ENCODE results near the gene JMJD6.
"Not testable (repeated sequence)": the region's sequence is repeated elsewhere in the genome, so short reads cannot be mapped to it uniquely, and the experiment has no call there.

The JMJD6 gene

DNA sequence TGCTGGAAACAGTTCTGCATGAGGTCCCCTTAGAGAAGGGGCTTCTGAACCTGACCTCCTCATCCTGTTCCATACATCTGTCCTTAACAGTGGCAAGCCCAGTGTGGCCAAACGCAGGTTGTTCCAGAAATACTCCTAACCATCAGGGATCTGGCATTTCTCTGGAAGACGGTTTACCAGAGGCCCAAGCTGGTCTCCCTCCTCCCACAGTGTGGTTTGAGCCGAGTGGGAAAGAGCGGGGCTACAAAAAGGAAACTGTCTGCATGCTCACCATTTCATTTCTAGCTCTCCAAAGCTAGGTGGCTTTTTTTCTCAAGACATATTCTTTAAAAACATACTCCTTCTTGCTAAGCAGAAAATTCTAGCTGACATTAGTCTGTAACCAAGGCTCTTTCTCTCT, 21.6 kb downstream of the JMJD6 start:
- Mint-ChIP-seq H3K4me3 (no peak overlapping the region), H3K9me3 (no peaks in the 10 kb centered on the region), H3K36me3 (ENCODE audit: low read depth) (no peaks in the 10 kb centered on the region), H3K27me3 (ENCODE audit: low read depth) (peaks cover 11% of the 10 kb centered on the region), H3K27ac (no peak overlapping the region), H3K4me1 (ENCODE audit: low read depth) (peaks cover 2% of the 10 kb centered on the region)
- no peak for DNase-seq (ENCODE audit: low spot score)

DNA sequence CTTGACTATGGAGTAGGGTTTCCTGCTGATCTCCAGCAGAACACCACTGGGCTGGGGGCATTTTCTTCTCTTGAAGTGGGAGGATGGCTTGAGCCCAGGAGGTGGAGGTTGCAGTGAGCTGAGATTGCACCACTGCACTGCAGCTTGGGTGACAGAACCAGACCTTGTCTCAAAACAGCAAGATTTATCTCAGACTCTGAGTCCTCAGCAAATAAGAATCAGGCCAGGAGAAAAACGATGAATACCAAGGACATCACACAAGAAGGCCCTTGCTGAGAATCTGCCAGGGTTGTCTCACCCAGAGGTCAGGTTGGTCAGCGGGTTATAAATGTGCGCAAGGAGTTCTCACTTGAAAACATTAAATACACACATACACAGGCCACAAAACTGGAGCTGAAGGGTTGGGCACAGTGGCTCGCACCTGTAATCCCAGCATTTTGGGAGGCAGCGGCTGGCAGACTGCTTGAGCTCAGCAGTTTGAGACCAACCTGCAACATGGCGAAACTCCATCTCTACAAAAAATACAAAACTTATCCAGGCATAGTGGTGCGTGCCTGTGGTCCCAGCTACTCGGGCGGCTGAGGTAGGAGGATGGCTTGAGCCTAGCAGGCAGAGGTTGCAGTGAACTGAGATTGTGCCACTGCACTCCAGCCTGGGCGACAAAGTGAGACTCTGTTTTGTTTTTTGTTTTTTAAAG, 23.3 kb downstream of the JMJD6 start:
- no peak overlapping the region for H3K4me3 Mint-ChIP-seq
- no peak for DNase-seq (ENCODE audit: low spot score)
- no peaks in the 10 kb centered on the region for H3K4me1 Mint-ChIP-seq (ENCODE audit: low read depth)
- no peaks in the 10 kb centered on the region for H3K9me3 Mint-ChIP-seq
- H3K36me3 Mint-ChIP-seq (ENCODE audit: low read depth): no peaks in the 10 kb centered on the region
- H3K27ac Mint-ChIP-seq: no peak overlapping the region
- no peaks in the 10 kb centered on the region for H3K27me3 Mint-ChIP-seq (ENCODE audit: low read depth)

DNA sequence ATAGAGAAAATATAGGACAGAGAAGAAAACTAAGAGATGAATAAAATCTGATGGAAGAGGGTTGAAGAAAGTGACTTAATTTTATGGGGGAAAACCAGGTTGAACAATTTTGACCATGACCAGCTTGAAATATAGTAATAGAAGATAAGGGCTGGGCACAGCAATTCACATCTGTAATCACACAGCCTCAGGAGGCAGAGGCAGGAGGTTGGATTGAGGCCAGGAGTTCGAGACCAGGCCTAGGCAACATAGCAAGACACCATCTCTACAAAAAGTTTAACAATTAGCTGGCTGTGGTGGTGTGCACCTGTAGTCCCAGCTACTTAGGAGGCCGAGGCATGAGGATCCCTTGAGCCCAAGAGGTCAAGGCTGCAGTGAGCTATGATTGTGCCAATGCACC, 24.3 kb downstream of the JMJD6 start:
- no peak overlapping the region for H3K27ac Mint-ChIP-seq
- no peak for DNase-seq (ENCODE audit: low spot score)
- H3K4me1 Mint-ChIP-seq (ENCODE audit: low read depth): no peaks in the 10 kb centered on the region
- H3K36me3 Mint-ChIP-seq (ENCODE audit: low read depth): no peaks in the 10 kb centered on the region
- no peak overlapping the region for H3K4me3 Mint-ChIP-seq
- H3K9me3 Mint-ChIP-seq: no peaks in the 10 kb centered on the region
- peaks cover 2% of the 10 kb centered on the region for H3K27me3 Mint-ChIP-seq (ENCODE audit: low read depth)

DNA sequence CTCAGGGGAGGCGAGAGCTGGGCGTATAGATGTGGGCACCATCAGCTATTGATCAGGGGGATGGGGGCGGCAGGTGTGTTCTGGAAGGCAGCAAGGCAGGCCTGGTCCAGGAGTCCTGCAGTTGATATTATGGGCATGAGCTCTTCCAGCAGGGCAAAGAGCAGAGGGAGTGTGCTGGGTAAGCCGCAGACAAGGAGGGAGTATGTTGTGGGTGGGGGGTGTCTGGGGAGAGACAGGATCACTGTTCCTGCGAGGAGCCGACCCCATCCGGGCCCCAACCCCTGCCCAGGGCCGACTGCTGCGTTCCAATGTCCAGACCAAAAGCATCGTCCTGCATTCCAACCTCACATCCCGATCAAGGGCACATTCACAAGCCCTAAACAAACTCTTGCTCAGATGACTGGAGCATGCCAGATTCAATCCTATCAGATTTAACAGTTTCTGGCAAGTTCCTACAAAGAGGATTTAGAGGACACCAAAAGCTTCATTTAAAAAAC, 24.9 kb downstream of the JMJD6 start:
- Mint-ChIP-seq H3K27ac (no peak overlapping the region), H3K27me3 (ENCODE audit: low read depth) (peaks cover 2% of the 10 kb centered on the region), H3K4me3 (no peak overlapping the region), H3K36me3 (ENCODE audit: low read depth) (no peaks in the 10 kb centered on the region), H3K9me3 (no peaks in the 10 kb centered on the region), H3K4me1 (ENCODE audit: low read depth) (no peaks in the 10 kb centered on the region)
- DNase-seq (ENCODE audit: low spot score): no peak

DNA sequence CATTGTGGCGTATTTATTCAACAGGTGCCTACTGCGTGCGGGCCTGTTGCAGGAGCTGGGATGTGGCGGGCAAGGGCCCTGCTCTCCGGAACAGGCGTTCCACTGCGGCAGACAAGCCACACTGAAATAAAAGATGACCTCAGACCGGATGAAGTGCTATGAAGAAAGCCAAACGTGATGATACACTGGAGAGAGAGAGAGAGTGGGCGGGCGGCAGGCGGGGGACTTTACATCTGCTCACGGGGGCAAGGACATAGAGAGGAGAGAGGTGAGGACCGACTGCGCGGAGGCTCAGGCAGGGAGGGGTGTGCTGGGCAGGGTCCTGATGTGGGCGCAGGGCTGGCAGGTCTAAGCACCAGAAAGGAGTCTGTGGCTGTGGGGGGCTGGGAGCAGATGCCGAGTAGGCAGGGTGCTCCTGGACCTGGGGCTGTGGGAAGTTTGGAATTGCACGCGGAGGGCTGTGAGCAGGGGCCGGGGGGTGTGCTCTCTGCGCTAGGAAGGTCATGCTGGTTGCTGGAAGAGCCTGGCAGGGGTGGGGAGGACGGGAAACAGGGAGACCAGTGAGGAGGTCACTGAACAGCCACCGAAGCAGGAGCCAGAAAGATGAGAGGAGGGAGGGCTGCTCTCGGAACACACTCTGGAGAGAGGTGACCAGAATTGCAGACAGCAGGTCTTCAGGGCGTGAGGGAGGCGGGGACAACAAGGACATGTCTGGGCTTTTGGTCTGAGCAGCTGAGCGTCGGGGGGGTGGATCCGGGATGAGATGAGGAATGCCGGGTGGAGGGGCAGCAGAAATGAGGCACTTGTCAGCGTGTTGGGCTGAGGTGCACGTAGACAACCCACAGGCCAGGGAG, 25.6 kb downstream of the JMJD6 start:
- Mint-ChIP-seq H3K4me3 (no peak overlapping the region), H3K36me3 (ENCODE audit: low read depth) (no peaks in the 10 kb centered on the region), H3K4me1 (ENCODE audit: low read depth) (no peaks in the 10 kb centered on the region), H3K27ac (no peak overlapping the region), H3K9me3 (no peaks in the 10 kb centered on the region), H3K27me3 (ENCODE audit: low read depth) (peaks cover 2% of the 10 kb centered on the region)
- no peak for DNase-seq (ENCODE audit: low spot score)

DNA sequence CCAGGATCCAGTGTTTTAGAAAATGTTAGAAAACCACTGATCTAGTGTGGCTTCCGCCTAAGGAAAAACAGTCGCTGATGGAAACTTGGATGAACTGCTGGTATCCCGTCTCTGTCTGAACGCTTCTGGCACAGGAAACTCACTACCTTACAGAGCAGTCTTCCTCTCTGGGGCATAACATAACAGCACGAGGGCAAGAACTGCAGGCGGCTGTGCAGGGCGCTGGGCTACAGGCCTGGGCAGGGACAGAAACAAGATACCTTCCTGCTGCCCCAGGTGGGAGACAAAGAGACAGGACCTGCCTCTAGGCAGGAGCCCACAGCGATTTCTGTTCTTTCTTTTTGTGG, 26.2 kb downstream of the JMJD6 start:
- Mint-ChIP-seq H3K27me3 (ENCODE audit: low read depth) (peaks cover 2% of the 10 kb centered on the region), H3K27ac (no peak overlapping the region), H3K4me1 (ENCODE audit: low read depth) (peaks cover 4% of the 10 kb centered on the region), H3K36me3 (ENCODE audit: low read depth) (no peaks in the 10 kb centered on the region), H3K9me3 (no peaks in the 10 kb centered on the region), H3K4me3 (no peak overlapping the region)
- no peak for DNase-seq (ENCODE audit: low spot score)

DNA sequence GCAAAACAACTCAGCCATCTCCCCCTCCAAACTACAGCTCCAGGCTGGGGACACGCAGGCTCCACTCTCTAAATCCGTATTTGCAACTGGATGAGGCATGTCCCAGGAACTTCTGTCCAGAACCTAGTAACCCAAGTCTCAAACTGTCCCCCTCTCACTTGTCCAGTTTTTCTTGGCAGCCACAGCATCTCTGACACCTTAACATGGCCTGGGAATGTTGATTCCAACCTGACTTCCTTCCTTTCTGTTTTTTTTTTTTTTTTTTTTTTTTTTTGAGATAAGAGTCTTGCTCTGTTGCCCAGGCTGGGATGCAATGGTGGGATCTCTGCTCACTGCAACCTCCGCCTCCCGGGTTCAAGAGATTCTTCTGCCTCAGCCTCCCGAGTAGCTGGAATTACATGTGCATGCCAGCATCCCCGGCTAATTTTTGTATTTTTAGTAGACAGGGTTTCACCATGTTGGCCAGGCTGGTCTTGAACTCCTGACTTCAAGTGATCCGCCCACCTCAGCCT, 27.9 kb downstream of the JMJD6 start:
- not testable (repeated sequence) for H3K4me1 Mint-ChIP-seq (ENCODE audit: low read depth); H3K9me3 Mint-ChIP-seq; H3K36me3 Mint-ChIP-seq (ENCODE audit: low read depth); DNase-seq (ENCODE audit: low spot score); H3K27me3 Mint-ChIP-seq (ENCODE audit: low read depth); H3K27ac Mint-ChIP-seq; H3K4me3 Mint-ChIP-seq

DNA sequence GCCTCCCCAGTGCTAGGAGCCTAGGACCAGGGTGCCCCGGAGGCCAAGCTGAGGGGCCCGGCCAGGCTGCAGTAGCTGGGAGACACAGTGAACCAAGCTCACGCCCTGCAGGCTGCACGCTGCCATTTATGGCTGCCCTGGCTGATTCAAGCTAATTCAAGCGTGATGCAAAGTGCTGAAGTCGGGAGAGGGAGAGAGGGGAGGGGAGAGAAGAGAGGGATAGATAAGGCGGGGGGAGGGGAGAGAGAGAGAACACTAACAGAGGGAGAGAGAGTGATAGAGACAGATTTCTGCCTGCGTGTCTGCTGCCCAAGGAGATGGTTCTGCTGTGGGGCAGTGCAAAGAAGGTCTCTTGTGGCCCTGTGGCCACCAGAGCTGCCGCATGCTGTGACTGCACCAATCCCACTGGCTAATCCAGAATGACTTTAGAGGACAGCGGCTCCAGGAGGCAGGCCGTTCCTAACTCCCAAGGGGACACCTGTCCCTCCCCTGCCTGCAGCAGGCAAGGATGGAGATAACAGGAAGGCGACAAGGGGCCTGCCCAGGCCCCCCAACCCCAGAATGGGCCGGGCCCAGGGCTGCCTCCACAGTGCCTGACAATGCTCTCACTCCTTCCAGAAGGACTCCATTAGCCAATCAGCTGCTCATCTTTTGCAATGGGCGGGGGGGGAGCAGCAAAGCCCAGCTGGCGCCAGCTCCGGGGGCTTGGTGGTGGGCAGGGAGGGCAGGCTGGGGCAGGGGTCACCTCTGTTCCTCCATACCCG, 28.5 kb downstream of the JMJD6 start:
- H3K4me3 Mint-ChIP-seq: no peak overlapping the region
- no peak overlapping the region for H3K27ac Mint-ChIP-seq

DNA sequence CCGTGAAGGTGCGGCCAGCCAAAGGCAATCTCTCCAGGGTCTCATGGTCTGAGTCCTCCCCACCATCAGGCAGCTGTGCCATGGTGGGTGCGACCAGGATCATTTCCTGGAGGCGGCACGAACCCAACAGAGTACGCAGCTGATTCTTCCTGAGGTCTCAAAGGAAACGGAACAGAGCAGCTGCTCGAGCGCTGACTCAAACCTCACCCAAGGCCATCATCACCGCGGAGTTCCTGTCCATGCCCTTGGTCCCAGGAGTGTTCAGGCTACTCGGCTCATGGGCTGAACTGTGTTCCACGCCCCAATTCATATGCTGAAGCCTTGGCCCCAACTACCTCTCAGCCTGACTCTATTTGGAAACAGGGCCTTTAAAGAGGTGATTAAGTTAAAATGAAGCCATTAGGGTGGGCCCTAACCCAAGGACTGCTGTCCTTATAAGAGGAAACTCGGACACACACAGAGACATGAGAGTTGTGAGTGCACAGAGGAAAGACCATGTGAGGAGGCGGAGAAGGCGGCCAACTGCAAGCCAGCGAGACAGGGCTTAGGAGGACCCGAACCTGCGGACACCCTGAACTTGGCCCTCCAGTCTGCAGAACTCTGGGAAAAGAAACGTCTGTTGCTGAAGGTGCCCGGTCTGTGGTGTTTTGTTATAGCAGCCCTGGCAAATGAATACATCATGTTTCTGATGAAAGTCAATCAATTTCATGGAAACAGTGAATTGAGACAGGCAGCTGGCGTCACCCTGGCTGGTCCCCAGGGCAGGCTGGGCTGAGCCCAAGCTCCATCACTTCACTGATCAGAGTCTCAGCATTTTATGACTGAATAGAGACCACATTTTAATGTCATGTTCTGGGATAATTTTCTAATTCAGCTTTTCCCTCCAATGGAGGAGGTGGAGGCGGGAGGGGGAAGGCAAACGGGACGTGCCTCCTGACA, 29.4 kb downstream of the JMJD6 start:
- peaks cover 2% of the 10 kb centered on the region for H3K27me3 Mint-ChIP-seq (ENCODE audit: low read depth)
- peaks cover 4% of the 10 kb centered on the region for H3K4me1 Mint-ChIP-seq (ENCODE audit: low read depth)
- H3K9me3 Mint-ChIP-seq: no peaks in the 10 kb centered on the region
- no peak overlapping the region for H3K27ac Mint-ChIP-seq
- no peak for DNase-seq (ENCODE audit: low spot score)
- H3K4me3 Mint-ChIP-seq: no peak overlapping the region
- no peaks in the 10 kb centered on the region for H3K36me3 Mint-ChIP-seq (ENCODE audit: low read depth)

More for the DNA sequence above, 28.5 kb downstream of the JMJD6 start:
- Mint-ChIP-seq H3K9me3 (no peaks in the 10 kb centered on the region), H3K4me1 (ENCODE audit: low read depth) (peaks cover 4% of the 10 kb centered on the region), H3K27me3 (ENCODE audit: low read depth) (peaks cover 2% of the 10 kb centered on the region), H3K36me3 (ENCODE audit: low read depth) (no peaks in the 10 kb centered on the region)
- DNase-seq (ENCODE audit: low spot score): no peak

DNA sequence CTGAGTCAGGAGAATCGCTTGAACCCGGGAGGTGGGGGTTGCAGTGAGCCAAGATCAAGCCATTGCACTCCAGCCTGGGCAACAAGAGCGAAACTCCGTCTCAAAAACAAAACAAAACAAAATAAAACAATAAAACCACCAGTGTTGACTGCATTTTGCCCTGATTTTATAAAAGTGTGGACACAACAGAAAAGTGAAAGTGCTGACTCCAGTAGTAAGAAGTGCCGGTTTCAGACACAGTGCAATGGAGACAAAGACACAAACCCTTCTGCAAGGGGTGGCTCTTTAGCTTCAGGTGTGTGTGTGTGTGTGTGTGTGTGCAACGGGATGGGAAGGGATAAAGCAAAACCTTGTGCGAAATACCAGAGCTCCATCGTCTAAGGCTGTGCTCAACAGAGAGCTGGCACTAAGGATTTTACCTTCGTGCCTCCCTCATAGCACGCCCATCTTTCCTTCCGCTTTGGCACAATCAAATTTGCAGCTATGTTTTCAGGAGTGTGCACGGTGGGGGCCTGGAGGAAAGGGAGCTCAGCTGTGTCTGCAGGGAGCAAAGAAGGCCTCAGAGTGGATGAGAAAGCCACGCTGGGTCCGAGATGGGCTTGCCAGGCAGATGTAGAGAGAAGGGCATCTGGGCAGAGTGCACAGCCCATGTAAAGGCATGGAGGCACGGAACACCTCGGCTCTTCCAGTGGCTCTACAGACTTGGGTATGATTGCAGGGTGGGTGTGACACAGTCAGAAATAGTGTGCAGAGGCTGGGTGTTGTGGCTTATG, 31.2 kb downstream of the JMJD6 start:
- Mint-ChIP-seq H3K27me3 (ENCODE audit: low read depth) (peaks cover 2% of the 10 kb centered on the region), H3K36me3 (ENCODE audit: low read depth) (no peaks in the 10 kb centered on the region), H3K4me1 (ENCODE audit: low read depth) (peaks cover 4% of the 10 kb centered on the region), H3K9me3 (no peaks in the 10 kb centered on the region), H3K4me3 (no peak overlapping the region), H3K27ac (no peak overlapping the region)
- DNase-seq (ENCODE audit: low spot score): no peak

DNA sequence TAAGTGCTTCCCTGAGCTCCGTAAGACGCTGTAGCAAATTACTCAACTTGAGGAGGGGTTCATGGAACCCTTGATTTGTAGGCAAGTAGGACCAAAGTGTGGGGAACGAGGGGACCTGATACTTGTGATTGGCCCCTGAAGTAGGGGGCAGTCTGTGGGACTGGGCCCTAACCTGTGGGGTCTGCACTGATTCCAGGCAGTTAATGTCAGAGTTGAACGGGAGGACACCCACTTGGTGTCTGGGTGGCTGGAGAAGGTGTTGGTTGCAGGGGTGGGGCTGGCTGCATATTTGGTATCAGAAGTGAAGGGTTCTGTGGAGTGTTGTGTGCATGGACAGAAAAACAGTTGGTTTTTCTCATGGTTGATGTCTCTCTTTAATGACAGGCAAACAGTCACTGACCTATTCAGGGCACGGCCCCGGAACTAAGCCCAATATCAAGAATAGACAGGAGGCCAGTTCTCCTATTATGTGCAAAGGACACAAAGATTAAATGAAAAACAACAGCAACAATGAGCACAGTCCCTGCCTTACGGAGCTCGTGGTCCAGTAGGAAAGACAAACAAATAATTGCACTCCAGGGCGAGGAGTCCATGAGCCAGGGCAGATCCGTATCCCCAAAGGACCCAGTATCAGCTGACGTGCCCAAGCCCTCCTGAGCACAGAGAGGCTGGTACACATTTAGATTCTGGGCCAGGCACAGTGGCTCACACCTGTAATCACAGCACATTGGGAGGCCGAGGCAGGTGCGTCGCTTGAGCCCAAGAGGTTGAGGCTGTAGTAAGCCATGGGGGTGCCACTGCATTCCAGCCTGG, 34.8 kb downstream of the JMJD6 start:
- Mint-ChIP-seq H3K4me3 (no peak overlapping the region), H3K27me3 (ENCODE audit: low read depth) (no peaks in the 10 kb centered on the region), H3K4me1 (ENCODE audit: low read depth) (peaks cover 4% of the 10 kb centered on the region), H3K27ac (no peak overlapping the region), H3K36me3 (ENCODE audit: low read depth) (no peaks in the 10 kb centered on the region), H3K9me3 (no peaks in the 10 kb centered on the region)
- DNase-seq (ENCODE audit: low spot score): no peak
